Ishikawa (cell line): Measurements from ENCODE around the gene HOXB8.

ENCODE experiments used
- FOXM1 ChIP-seq: IDR thresholded peaks from 2 replicates; pipeline ENCODE4 v1.6.1; 2012; ENCODE audit warnings: low read depth, borderline replicate concordance
- RAD21 ChIP-seq: IDR thresholded peaks from 2 replicates; pipeline ENCODE4 v1.6.1; 2012; ENCODE audit warnings: low read depth

- TF ChIP-seq FOXM1 (no peak), RAD21 (no peak)
Observed at GRCh38 chr17:48639982-48640857, 25.1 kb upstream of the HOXB8 start.
